ENCODE measurements around the gene TMTC4. TPM values are rescaled to one million over a fixed set of nuclear protein-coding genes. Genes with fewer than 3 reads are reported as not detected.
A peak's percentile ranks its signal among the peaks of the same experiment; 100 is the strongest.
"Not testable (repeated sequence)": the region's sequence is repeated elsewhere in the genome, so short reads cannot be mapped to it uniquely, and the experiment has no call there.

TMTC4 gene
- total RNA-seq, 1 donor = 11.7 TPM

DNA sequence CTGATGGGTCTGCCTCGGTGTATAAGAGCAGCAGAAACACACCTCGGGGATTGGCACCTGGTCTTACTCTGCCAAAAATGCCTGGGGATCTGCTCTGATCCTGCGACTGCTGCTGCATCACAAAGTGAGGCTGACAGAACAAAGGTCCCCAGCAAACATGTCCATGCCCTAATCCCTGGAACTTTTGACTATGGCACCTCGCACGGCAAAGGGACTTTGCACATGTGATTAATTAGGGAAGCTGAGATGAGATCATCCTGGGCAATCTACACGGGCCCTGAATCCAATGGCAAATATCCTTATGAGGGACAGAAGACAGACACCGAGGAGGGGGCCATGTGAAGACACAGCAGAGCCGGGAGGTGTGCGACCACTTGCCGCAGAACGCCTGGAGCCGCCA lies 94.5 kb downstream of the TMTC4 start:
- TF ChIP-seq, protein P1, sequence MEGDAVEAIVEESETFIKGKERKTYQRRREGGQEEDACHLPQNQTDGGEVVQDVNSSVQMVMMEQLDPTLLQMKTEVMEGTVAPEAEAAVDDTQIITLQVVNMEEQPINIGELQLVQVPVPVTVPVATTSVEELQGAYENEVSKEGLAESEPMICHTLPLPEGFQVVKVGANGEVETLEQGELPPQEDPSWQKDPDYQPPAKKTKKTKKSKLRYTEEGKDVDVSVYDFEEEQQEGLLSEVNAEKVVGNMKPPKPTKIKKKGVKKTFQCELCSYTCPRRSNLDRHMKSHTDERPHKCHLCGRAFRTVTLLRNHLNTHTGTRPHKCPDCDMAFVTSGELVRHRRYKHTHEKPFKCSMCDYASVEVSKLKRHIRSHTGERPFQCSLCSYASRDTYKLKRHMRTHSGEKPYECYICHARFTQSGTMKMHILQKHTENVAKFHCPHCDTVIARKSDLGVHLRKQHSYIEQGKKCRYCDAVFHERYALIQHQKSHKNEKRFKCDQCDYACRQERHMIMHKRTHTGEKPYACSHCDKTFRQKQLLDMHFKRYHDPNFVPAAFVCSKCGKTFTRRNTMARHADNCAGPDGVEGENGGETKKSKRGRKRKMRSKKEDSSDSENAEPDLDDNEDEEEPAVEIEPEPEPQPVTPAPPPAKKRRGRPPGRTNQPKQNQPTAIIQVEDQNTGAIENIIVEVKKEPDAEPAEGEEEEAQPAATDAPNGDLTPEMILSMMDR (IDR thresholded peaks at IDR 0.05; ENCODE audit: insufficient read depth, low read depth, low read length) = no peak
- no peak for DNase-seq (ENCODE audit: low read depth)
- H3K4me3 ChIP-seq (ENCODE audit: low read depth, low read length) = no peak overlapping the region

DNA sequence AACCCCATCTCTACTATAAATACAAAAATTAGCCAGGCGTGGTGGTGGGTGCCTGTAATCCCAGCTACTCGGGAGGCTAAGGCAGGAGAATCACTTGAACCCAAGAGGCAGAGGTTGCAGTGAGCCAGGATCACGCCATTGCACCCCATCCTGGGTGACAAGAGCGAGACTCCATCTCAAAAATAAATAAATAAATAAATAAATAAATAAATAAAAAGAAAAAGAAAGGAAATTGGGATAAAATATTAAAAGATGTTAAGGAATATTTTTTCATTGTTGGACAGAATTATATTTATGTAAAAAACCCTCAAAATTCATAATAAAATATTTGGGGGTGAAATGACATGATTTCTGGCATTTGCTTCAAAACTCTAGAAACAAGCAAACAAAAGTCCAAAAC lies 97.4 kb downstream of the TMTC4 start:
- not testable (repeated sequence) for DNase-seq (ENCODE audit: low read depth); H3K4me3 ChIP-seq (ENCODE audit: low read depth, low read length)

GRCh38 chr13:100573121-100573520 lies 101.5 kb downstream of the TMTC4 start:
- TF ChIP-seq, protein P1 (IDR thresholded peaks at IDR 0.05; ENCODE audit: insufficient read depth, low read depth, low read length) = peak; percentile 77
- peak; percentile 81 for DNase-seq (ENCODE audit: low read depth)
- H3K4me3 ChIP-seq (ENCODE audit: low read depth, low read length) = no peak overlapping the region

DNA sequence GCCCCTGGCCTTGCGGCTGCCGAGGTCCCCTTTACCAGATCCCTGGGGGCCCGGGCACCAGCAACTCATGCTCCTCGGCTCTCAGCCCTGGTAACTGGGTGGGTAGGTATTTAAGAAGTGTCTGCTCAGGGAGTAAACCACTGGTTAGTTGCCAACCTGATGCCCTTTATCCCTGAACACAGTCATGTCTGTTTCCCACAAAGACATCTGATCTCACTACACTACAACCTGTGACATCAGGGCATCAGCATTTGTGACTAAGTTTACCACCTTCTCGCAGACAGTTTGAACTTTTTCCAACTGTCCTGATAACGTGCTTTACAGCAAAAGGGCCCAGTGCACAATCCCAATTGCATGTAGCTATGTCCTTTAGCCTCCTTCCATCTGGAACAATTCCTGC lies 108.1 kb downstream of the TMTC4 start:
- no peak overlapping the region for H3K4me3 ChIP-seq (ENCODE audit: low read depth, low read length)
- TF ChIP-seq, protein P1 (IDR thresholded peaks at IDR 0.05; ENCODE audit: insufficient read depth, low read depth, low read length) = no peak
- DNase-seq (ENCODE audit: low read depth) = no peak

DNA sequence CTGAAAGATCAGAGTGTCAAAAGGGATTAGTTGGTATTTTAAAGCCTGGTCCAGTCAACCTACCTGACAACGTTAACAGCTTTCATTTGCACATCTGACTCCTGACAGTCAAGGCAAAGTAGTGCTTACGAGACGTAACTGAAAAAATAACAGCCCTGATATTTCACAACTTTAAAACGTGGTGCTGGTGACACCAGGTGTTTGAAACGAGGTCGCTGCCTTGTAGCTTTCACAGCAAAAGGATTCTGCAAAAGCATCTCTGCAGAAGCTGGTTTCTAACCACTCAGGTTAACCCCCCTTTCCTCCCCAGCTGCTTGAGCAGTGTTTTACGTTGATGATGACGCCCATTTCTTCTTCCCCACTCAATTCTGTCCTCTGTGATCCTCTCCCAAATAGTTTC lies 109.3 kb downstream of the TMTC4 start:
- no peak for DNase-seq (ENCODE audit: low read depth)
- H3K4me3 ChIP-seq (ENCODE audit: low read depth, low read length) = no peak overlapping the region
- TF ChIP-seq, protein P1 (IDR thresholded peaks at IDR 0.05; ENCODE audit: insufficient read depth, low read depth, low read length) = no peak

DNA sequence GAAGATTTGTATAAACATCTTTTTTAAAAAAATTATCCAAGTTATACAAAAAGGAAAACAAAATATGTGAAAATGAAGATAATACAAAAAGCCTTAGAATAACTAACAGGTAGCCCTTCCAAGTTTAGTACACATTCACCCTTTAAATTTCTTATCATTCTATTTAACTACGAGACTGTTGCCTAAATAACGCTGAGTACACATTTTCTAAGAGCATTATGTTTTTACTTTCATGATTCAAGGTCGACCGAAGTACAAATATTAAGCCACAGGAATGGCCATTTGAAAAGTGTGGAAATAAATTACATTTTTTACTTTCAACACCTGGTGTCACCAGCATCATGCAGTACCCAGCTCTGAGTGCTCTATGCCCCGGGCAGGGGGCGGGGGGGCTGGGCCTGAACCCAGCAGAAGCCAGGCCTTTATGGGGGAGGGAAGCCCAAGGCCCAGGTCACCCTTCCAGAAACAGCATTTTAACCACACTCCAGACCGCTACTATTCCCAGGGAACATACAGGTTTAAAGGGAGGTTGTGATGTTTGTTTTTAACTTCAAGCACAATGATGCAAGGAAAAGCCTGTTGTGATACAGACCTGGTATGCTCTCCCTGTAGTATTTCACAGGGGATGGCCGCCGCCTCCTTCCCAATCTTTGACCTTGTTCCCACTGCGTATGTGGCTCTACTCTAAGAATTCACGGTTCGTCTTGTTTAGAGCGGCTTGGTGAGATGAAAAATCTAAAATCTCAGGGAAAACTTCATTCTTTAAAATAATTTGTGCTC lies 110.0 kb downstream of the TMTC4 start:
- DNase-seq (ENCODE audit: low read depth) = no peak
- H3K4me3 ChIP-seq (ENCODE audit: low read depth, low read length) = no peak overlapping the region
- TF ChIP-seq, protein P1 (IDR thresholded peaks at IDR 0.05; ENCODE audit: insufficient read depth, low read depth, low read length) = no peak

GRCh38 chr13:100563779-100564178 lies 110.8 kb downstream of the TMTC4 start:
- TF ChIP-seq, protein P1 (IDR thresholded peaks at IDR 0.05; ENCODE audit: insufficient read depth, low read depth, low read length) = no peak
- DNase-seq (ENCODE audit: low read depth) = no peak
- H3K4me3 ChIP-seq (ENCODE audit: low read depth, low read length) = no peak overlapping the region

Data from fibroblast of villous mesenchyme (primary cell).